Breast epithelium (tissue), 3 donors: ENCODE results near the gene AASS.
"Not testable (repeated sequence)": the region's sequence is repeated elsewhere in the genome, so short reads cannot be mapped to it uniquely, and the experiment has no call there.

Experiments used
- POLR2A ChIP-seq: fragments of 450-650 bp; IDR thresholded peaks from one replicate; pipeline ENCODE4 v1.6.1; 2016; ENCODE audit warnings: antibody characterized with exemption, mild to moderate bottlenecking, moderate library complexity
- POLR2AphosphoS5 ChIP-seq, 3 donors: sonication (generic); formaldehyde crosslinking; IDR thresholded peaks; one replicate each; pipeline ENCODE4 v1.6.1; 2017; ENCODE audit warnings: antibody characterized with exemption in 3 of 3
- TF ChIP-seq, protein P1 (sequence below), 3 donors: fragments of 450-650 bp; IDR thresholded peaks; one replicate each; pipeline ENCODE4 v1.5.1; 2016 to 2017; ENCODE audit warnings: antibody characterized with exemption in 3 of 3, mild to moderate bottlenecking in 3 of 3, moderate library complexity in 3 of 3

DNA sequence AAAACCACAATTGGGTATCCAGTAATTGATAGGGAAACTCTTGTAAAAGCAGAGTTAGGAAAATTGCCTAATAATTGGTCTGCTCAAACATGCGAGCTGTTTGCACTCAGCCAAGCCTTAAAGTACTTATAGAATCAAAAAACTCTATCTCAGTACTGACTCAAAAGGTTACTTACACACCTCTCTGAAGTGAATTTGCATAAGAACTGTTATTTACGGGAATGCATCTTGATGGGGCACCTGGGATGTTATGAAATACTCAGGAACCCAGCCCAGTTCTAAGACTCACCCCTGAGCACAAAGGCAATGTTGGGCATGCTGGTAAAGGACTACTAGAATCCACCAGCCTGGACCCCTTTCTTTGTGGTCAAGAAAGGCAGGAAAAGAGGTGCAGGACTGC is 28.1 kb upstream of the AASS start:
- TF ChIP-seq, protein P1, sequence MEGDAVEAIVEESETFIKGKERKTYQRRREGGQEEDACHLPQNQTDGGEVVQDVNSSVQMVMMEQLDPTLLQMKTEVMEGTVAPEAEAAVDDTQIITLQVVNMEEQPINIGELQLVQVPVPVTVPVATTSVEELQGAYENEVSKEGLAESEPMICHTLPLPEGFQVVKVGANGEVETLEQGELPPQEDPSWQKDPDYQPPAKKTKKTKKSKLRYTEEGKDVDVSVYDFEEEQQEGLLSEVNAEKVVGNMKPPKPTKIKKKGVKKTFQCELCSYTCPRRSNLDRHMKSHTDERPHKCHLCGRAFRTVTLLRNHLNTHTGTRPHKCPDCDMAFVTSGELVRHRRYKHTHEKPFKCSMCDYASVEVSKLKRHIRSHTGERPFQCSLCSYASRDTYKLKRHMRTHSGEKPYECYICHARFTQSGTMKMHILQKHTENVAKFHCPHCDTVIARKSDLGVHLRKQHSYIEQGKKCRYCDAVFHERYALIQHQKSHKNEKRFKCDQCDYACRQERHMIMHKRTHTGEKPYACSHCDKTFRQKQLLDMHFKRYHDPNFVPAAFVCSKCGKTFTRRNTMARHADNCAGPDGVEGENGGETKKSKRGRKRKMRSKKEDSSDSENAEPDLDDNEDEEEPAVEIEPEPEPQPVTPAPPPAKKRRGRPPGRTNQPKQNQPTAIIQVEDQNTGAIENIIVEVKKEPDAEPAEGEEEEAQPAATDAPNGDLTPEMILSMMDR (IDR thresholded peaks at IDR 0.05), result not testable (repeated sequence)
- not testable (repeated sequence) for TF ChIP-seq POLR2A; POLR2AphosphoS5 (IDR thresholded peaks at IDR 0.05)
